Gastroesophageal sphincter (tissue), 3 donors: ENCODE results near the gene MAP3K14.

Source experiments
- CTCF ChIP-seq, 4 experiments: fragments of 200-600 bp in 2 of 4; fragments of 450-650 bp in 2 of 4; sonication (generic) in 1 of 4; IDR thresholded peaks; one replicate each; pipeline ENCODE4 v1.5.1; 2017 to 2019; ENCODE audit warnings: antibody characterized with exemption in 4 of 4, mild to moderate bottlenecking in 2 of 4, moderate library complexity in 2 of 4
- EP300 ChIP-seq: sonication (generic); formaldehyde crosslinking; IDR thresholded peaks from one replicate; pipeline ENCODE4 v1.6.1; 2017; ENCODE audit warnings: antibody characterized with exemption, mild to moderate bottlenecking
- POLR2A ChIP-seq, 2 donors: fragments of 450-650 bp; IDR thresholded peaks; one replicate each; pipeline ENCODE4 v1.6.1; 2017; ENCODE audit warnings: antibody characterized with exemption in 2 of 2, mild to moderate bottlenecking in 2 of 2, moderate library complexity in 1 of 2
- POLR2AphosphoS5 ChIP-seq: sonication (generic); formaldehyde crosslinking; IDR thresholded peaks from one replicate; pipeline ENCODE4 v1.6.1; 2017; ENCODE audit warnings: antibody characterized with exemption

DNA sequence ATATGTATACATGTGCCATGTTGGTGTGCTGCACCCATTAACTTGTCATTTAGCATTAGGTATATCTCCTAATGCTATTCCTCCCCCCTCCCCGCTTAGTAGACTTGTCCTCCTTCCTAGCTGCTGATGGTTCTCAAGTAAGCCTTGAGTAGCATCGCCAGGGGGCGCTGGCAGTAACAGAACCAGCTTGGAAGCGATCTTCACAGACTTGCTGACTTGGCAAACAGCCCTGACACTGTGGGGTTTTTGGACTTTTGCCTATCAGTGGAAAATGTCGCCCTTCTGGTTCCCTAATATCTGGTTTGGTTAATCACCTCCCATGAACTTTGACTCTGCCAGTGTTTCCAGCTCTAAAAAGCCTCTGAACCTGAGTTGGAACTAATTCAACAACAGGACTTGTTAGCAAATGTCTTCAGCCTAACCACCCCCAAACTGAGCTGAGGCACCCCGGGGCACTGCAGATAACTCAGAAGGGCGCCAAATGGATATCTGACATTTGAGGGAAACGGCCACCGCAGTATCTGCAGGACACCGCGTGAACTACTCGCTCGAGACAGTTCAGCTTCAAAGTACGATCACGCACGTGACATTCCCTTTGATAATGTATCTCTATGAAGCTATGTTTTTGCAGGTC is 39.5 kb downstream of the MAP3K14 start:
- TF ChIP-seq POLR2AphosphoS5: peak; percentile 86
- TF ChIP-seq POLR2A (IDR thresholded peaks at IDR 0.05): no peak
- TF ChIP-seq CTCF (IDR thresholded peaks at IDR 0.05): peak in 3 of 4 experiments; percentile 84 to 94 (median 90)
- TF ChIP-seq EP300: no peak
